ENCODE data around the gene PLA2G15.

The PLA2G15 gene

GRCh38 chr16:68269793-68270192 is 24.6 kb downstream of the PLA2G15 start:
- TF ChIP-seq CTCF (IDR thresholded peaks at IDR 0.05), result no peak

GRCh38 chr16:68270353-68270752 is 25.2 kb downstream of the PLA2G15 start:
- no peak for TF ChIP-seq CTCF (IDR thresholded peaks at IDR 0.05)

- TF ChIP-seq CTCF (IDR thresholded peaks at IDR 0.05), result no peak
Measured at GRCh38 chr16:68272507-68273209, 27.5 kb downstream of the PLA2G15 start.

- TF ChIP-seq CTCF (IDR thresholded peaks at IDR 0.05), result no peak
Measured at GRCh38 chr16:68273459-68273858, 28.3 kb downstream of the PLA2G15 start.

- TF ChIP-seq CTCF (IDR thresholded peaks at IDR 0.05), result no peak
Measured at GRCh38 chr16:68273896-68274295, 28.7 kb downstream of the PLA2G15 start.

- TF ChIP-seq CTCF (IDR thresholded peaks at IDR 0.05), result no peak
Measured at GRCh38 chr16:68274441-68274840, 29.3 kb downstream of the PLA2G15 start.

GRCh38 chr16:68275611-68276191 is 30.5 kb downstream of the PLA2G15 start:
- no peak for TF ChIP-seq CTCF (IDR thresholded peaks at IDR 0.05)
